ENCODE results near the gene ZNF532.
"Not testable (repeated sequence)": the region's sequence is repeated elsewhere in the genome, so short reads cannot be mapped to it uniquely, and the experiment has no call there.

The ZNF532 gene, protein sequence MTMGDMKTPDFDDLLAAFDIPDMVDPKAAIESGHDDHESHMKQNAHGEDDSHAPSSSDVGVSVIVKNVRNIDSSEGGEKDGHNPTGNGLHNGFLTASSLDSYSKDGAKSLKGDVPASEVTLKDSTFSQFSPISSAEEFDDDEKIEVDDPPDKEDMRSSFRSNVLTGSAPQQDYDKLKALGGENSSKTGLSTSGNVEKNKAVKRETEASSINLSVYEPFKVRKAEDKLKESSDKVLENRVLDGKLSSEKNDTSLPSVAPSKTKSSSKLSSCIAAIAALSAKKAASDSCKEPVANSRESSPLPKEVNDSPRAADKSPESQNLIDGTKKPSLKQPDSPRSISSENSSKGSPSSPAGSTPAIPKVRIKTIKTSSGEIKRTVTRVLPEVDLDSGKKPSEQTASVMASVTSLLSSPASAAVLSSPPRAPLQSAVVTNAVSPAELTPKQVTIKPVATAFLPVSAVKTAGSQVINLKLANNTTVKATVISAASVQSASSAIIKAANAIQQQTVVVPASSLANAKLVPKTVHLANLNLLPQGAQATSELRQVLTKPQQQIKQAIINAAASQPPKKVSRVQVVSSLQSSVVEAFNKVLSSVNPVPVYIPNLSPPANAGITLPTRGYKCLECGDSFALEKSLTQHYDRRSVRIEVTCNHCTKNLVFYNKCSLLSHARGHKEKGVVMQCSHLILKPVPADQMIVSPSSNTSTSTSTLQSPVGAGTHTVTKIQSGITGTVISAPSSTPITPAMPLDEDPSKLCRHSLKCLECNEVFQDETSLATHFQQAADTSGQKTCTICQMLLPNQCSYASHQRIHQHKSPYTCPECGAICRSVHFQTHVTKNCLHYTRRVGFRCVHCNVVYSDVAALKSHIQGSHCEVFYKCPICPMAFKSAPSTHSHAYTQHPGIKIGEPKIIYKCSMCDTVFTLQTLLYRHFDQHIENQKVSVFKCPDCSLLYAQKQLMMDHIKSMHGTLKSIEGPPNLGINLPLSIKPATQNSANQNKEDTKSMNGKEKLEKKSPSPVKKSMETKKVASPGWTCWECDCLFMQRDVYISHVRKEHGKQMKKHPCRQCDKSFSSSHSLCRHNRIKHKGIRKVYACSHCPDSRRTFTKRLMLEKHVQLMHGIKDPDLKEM (N-terminal part only)

DNA sequence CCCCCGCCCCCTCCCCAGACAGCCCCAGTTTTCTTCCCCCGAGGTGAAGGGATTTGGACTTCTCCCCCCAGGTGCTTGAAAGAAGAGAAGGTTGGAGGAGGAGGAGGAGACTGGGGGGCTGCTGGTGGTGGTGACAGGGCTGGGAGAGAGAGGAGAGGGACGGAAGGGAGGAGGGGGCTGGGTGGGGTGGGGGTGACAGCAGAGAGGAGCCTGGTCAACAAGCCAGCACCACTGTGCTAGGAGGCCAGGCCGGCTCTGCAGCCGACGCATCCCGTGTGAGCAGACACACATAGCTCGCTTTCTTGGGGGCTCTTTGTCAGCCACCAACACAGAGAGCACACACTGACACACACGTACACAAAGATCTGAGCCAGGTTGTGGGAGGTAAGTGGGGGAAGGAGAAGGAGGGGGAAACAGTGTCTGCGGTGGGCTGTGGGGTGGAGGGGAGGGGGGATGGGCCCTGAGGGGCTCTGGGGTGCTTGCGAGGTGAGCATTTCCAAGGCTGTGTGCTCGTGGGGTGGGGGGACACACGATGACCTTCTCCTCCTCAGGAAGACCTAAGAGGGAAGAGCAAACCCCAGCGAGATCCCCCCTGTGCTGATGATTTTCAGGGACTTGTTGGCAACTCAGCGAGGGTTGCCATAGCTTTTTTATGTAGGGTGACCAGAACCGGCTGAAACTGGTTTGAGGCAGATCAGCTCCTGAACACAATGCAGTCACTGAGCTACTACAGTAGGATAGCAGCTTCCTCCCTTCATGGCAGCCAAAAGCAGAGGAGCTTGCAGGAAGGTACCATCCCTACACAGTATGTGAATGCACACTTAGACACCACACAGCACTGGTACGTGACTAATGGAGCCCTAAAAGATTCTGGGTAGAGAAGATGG lies at the start of gene ZNF532:
TSS of gene ZNF532 (plus strand) at position 732 of the 887 bp plus-strand sequence. CDS start 53,411 bp downstream, outside the sequence.
- DNase-seq = no peak

DNA sequence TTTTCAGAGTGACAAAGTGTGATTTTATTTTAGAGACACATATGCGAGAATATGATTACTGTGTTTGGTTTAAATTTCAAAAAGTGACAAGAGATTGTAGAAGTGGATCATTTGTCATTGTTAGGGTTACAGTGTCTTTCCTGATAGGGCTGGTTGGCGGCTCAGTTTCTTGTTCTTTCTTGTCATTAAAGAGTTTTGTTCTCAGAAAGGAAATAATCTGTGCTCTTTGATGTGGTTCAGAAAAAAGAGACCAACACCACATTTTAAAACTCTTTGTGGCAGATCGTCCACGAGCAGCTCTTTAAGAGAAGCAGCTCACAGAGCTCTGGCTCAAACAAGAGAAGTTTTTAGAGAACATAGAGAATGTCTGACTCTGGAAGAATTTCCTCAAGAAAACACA lies 45.6 kb upstream of the ZNF532 start:
- DNase-seq = no peak

DNA sequence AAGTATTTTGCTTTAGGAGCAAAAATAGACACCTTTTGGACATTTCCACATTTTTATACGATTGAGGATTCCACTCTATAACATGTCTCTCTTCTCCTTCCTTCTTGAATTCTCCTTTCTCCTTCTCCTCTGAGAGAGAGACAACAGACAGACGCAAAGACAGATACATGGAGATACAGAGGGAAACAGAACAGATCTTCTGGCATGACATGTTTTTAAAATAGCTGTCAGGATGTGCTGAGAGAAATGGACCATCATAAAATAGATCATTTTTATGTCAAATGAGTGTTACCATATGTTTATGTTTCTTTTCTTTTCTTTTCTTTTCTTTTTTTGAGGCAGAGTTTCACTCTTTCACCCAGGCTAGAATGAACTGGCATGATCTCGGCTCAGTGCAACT lies 44.4 kb upstream of the ZNF532 start:
- no peak for DNase-seq

DNA sequence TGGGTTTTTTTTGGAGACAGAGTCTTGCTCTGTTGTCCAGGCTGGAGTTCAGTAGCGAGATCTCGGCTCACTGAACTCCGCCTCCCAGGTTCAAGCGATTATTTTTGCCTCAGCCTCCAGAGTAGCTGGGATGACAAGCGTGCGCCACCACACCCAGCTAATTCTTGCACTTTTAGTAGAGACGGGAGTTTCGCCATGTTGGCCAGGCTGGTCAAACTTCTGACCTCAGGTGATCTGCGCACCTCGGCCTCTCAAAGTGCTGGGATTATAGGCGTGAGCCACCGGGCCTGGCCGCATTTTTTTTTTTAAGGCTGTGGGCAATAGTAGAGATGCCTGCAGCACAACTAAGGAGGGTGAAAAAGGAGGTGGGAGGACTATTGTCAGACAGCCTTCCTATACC lies 41.7 kb upstream of the ZNF532 start:
- no peak for DNase-seq

DNA sequence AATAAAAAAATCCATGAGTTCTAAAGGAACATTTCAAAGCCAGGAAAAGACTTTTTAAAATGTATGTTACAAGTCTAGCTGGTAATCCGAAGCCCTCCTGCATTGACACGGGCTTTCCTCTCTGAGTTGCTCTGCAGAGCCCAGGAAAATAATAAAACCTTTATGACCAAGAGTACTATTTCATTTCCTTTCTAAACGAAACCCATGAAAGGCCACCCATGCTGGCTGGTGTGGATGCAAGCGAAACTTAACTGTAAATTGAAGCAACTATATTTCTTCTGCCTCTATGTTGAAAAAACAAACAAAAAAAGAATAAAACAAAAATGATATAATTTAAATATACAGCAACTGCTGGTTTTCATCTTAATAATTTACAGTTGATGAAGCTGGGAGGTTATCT lies 41.3 kb upstream of the ZNF532 start:
- DNase-seq = no peak

DNA sequence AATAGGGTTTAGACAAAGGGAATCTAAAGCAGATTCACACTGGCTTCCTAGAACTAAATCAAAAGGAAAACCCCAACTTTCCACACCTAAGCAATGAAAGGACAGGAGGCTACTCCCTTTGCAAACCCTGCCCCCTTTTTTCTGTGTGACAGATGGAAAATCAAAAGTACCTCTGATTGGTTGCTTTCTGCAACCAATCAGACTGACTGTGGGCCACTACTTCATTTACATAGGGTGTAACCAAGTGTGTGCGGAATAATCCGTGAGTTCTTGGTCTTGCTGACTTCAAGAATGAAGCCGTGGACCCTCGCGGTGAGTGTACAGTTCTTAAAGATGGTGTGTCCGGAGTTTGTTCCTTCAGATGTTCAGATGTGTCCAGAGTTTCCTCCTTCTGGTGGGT lies 37.8 kb upstream of the ZNF532 start:
- DNase-seq = not testable (repeated sequence)

DNA sequence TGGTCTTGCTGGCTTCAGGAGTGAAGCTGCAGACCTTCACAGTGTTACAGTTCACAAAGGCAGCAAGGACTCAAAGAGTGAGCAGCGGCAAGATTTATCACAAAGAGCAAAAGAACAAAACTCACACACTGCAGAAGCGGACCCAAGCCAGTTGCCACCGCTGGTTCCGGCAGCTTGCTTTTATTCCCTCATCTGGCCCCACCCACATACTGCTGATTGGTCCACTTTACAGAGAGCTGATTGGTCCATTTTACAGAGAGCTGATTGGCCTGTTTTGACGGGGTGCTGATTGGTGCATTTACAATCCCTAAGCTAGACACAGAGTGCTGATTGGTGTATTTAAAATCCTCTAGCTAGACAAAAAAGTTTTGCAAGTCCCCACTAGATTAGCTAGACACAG lies 37.2 kb upstream of the ZNF532 start:
- no peak for DNase-seq

DNA sequence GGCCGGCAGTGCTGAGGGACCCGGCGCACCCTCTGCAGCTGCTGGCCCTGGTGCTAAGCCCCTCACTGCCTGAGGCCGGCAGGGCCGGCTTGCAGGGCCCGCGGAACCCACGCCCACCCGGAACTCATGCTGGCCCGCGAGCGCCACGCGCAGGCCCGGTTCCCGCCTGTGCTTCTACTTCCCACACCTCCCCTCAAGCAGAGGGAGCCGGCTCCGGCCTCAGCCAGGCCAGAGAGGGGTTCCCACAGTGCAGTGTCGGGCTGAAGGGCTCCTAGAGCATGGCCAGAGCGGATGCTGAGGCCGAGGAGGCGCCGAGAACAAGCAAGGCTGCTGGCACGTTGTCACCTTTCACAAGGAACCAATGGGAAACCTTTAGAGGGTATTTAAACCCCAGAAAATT lies 36.8 kb upstream of the ZNF532 start:
- no peak for DNase-seq

DNA sequence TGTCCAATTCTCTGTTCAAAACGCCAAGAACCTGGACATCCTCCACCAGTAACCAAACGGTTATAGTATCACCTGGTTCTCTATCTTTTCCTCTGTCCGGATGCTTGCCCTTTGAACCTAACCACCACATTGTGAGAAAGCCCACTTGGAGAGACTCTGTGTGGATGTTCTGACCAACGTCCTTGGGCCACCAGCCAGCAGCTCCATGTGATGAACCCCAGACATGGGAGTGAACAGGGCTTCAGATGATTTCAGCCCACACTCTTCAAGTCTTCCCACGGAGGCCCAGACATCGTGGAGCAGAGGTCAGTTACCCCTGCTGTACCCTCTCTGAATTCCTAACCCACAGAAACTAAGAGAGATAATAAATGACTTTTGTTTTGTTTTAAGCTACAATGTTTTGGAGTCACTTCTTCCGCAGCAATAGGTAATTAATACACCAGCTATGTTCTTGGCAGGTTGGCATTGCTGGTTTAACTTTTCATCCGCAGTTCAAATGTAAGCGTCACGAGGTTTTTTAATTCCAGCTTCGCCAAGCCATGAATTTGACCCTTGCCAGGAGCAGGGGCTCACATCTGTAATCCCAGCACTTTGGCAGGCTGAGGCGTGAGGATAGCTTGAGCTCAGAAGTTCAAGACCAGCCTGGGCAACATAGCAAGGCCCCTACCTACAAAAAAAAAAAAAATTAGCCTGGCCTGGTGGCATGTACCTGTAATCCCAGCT lies 36.1 kb upstream of the ZNF532 start:
- DNase-seq = no peak

DNA sequence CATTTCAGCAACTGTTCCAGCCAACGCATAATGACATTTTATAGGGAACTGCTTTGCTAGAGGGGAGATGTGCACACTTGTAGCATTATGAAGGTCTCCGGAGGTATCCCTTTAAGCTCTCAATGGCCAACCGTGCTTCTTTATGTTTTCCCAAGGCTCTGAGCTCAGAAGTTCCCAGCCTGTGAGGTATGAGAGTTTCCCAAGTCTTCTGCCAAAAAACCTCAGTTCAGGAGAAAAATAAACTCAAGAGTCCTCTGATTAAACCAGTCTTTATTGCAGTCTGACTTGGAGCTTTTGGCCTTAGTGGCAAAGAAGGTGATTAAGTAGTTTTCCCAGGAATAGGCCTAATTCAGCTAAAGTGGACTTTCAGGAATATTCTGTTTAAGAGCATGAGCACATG lies 35.4 kb upstream of the ZNF532 start:
- DNase-seq = no peak

DNA sequence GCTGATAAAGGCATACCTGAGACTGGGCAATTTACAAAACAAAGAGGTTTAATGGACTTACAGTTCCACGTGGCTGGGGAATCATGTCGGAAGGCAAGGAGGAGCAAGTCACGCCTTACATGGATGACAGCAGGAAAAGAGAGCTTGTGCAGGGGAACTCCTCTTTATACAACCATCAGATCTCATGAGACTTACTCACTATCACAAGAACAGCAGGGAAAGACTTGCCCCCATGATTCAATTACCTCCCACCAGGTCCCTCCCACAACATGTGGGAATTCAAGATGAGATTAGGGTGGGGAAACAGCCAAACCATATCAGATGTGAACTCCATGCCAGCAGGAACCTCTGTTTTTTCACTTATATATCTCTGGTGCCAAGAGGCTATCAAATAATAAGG lies 34.8 kb upstream of the ZNF532 start:
- not testable (repeated sequence) for DNase-seq

DNA sequence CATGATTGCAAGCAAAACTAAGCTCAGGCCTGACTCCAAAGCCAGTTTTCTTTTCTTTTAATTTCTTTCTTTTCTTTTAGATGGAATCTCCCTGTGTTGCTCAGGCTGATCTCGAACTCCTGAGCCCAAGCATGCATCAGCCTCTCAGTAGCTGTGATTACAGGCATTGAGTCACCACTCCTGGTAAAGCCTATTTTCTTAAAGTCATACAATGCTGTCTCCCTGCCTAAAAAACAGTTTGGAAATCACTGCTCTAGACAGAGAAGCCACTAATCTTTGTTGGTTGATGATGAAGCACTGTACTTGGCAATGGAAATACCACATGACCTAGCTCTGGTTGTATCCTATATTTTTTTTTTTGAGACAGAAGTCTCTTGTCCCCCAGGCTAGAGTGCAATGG lies 33.1 kb upstream of the ZNF532 start:
- no peak for DNase-seq

DNA sequence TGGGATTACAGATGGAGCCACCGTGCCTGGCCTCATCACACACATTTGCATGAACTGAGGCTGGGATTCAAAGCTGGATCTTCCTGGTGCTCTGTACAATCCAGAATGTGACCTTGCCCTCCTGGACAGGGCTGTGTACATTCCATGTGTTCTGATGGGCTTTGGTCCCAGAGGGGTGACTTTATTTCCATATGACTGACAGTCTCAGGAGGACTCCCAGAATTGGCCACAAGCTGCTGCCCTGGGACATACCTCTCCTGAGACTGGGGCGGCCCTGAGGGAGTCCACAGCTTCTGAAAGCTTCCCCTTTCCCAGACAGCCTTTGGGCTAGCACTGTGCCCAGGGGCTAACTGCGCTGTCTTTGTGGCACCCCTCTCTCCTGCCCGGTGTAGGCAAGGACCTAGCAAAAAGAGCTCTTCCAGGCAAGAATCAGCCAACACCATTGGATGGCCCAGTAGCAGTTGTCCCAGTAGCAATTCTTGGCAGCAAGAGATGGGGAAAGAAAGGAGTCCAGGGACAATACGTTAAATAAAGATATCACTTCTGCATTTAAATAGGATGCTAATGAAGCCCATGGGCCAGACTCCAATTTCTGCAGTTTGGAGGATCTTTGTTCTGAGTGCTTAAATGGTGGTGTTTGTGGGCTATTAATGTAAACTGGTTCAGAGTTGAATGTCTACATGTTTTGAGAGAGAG lies 26.4 kb upstream of the ZNF532 start:
- DNase-seq = no peak

DNA sequence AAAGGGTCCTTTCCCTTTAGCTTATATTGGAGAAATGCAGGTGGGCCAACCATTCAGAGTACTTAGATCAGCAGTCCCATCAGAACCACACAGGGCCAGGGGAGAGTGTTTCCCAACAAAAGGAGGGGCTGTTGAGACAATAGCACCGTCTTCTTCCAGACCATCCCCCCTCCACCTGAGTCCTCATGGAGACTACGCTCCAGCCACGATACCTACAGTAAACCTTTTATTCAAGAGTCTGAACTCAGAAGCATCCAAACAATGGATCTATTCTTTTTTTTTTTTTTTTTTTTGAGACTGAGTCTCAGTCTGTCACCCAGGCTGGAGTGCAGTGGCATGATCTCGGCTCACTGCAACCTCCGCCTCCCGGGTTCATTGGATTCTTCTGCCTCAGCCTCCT lies 25.7 kb upstream of the ZNF532 start:
- DNase-seq = no peak

DNA sequence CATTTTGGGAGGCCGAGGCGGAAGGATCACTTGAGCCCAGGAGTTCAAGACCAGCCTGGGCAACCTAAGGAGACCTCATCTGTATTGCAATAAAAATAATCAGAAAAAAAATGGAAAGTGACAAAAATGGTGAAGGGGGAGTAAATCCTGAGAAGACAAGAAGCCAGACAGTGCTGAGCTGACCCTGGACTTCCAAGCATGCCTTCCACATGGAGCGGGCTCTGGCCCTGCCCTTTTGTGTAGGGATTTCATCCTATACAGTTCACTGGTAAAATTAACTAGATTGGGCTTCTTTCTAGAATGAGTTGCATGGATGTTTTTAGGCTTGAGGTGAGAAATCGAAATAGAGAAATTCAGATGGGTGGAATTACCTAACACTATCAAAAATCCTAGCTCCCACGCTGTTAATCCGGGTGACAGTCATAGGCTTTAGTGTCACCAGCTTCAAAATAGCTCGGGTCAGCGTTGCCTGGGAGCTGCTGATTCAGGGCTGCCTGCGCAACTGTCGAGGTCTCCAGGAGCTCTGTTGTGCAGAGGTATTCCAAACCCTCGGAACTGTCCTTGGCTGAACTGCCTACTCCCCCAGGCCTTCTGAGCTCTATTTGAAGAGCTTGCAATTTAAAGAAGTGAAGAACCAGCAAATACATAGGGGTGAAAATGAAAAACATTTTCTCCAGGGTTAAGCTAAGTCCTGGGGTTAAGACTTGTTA lies 21.5 kb upstream of the ZNF532 start:
- DNase-seq = no peak

DNA sequence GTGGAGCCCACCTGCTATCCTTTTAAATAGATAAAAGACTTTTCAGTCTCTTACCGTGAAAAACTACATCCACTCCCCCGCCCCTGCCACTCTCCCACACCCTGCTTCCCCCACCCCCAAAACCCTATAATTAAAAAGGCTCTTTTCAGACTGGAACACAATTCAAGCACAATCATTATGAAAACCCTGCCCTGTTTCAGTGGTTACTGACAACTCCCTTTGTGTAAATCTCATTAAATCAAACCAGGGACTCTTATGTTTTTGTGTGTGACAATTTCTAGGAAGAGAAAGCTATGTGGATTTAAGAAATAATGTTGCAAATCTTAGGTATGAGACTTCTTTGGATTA lies 21.0 kb upstream of the ZNF532 start:
- DNase-seq = no peak

DNA sequence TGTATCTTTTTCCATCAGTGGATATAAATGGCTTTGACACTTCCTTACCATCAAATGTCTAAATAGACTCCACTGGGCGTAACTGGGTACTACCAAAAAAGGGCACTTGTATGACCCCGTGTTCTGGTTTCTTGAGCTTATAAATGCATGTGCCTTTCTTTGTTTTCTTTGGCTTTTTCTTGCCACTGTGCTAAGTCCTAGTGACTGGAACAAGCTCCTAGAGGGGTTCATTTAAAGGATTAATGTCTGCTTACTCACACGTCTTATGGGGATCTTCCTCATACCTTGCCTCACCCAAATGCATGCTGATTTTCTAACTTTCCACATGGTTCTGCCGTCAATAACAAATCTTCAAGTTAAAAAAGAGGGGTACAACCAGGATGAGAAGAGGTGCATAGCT lies 19.8 kb upstream of the ZNF532 start:
- DNase-seq = no peak

DNA sequence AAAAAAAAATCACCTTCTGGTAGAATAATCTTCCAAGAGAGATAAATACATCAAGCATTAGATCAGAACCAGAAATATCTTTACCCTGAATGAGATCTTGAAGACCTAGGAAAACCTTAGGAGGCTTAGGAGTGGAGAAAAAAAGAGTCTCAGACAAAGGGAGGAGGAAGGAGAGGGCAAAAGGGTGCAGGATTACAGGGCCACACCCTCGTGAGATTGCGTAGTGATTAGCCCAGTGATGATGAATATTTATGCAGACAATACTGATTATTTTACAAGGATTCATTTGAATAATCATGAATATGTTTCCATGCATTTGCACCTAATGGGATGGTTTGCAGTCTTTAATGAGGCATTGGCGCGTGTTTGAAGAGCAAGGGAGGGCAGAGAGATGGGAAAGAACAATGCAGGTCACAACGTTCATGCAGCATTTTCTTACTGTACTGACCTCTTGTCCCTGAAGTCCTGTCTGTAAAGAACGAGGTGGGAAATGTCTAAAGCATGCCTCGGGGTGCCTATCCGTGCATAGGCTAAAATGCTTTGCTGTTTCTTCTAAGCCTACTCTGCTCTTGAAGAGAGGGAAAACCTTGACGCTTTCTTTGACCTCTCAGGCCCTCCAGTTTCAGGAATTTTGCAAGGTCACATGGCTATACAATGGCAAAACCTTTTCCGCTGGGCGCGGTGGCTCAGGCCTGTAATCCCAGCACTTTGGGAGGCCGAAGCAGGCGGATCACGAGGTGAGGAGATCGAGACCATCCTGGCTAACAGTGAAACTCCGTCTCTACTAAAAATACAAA lies 18.6 kb upstream of the ZNF532 start:
- DNase-seq = no peak

DNA sequence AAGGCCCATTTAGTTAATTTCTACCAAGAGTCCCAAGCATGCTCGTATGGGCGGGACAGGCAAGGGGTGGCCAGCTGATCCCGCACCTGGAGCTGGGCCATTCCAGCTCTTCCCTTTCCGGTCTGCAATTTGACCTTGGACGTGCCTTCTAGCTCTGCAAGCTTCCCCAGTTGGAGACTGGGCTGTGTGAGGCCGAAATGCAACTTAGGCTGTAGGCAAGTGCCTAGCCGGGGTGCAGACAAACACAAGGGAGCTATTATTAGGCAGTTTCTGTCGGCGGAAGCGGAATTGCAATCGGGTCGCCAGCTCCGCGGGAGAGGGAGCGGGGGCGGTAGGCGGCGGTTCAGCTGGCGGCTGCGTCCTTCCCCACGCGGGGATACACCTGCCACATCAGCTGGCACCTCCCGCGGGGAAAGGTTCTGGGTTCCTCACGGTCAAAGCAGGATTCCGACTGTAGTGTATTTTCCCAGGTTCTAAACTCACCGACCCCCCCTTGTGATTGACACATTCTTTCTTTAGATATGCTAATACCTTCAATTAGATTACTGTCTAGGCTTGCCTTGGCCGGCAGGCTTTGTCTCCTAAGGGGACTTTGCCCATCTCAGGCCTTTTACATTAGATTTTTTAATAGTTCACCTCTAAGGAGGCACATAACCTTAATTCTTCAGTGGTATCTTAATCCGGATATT lies 17.1 kb upstream of the ZNF532 start:
- DNase-seq = no peak

Measured in Kasumi-1 (cell line).